GM18870 (cell line): ENCODE measurements around the gene CTU2.
A peak's percentile ranks its signal among the peaks of the same experiment; 100 is the strongest.
"Not testable (repeated sequence)": the region's sequence is repeated elsewhere in the genome, so short reads cannot be mapped to it uniquely, and the experiment has no call there.

Source experiments
- ATAC-seq: cut with Tn5 transposase; IDR thresholded peaks from one replicate; pipeline ENCODE4 v1.9.1; 2021; ENCODE audit warnings: moderate library complexity; ENCODE audit not compliant: unreplicated experiment

CTU2 gene

GRCh38 chr16:88706229-88706964, at the start of gene CTU2, which contains the start of gene RNF166:
CTU2 (plus strand) TSS chr16:88706503; CDS start chr16:88706531, 28 bp downstream.
RNF166 (minus strand) TSS chr16:88706408; CDS start chr16:88706325, 83 bp downstream.
- no peak for ATAC-seq

GRCh38 chr16:88657371-88657770, 48.9 kb upstream of the CTU2 start:
- ATAC-seq = no peak

- no peak for ATAC-seq
Observed at GRCh38 chr16:88658714-88659113, 47.6 kb upstream of the CTU2 start.

- no peak for ATAC-seq
Observed at GRCh38 chr16:88659160-88659559, 47.1 kb upstream of the CTU2 start.

- no peak for ATAC-seq
Observed at GRCh38 chr16:88661468-88661867, 44.8 kb upstream of the CTU2 start.

GRCh38 chr16:88662222-88662842, 44.0 kb upstream of the CTU2 start:
- ATAC-seq = no peak

GRCh38 chr16:88662843-88663606, 43.3 kb upstream of the CTU2 start, which contains the start of gene MVD:
MVD (minus strand) TSS chr16:88663091; CDS start chr16:88663080, 11 bp downstream.
- ATAC-seq = peak; percentile 81

GRCh38 chr16:88665148-88665547, 41.2 kb upstream of the CTU2 start:
- no peak for ATAC-seq

GRCh38 chr16:88665570-88665969, 40.7 kb upstream of the CTU2 start:
- ATAC-seq = no peak

- no peak for ATAC-seq
Observed at GRCh38 chr16:88667461-88667860, 38.8 kb upstream of the CTU2 start.

- not testable (repeated sequence) for ATAC-seq
Observed at GRCh38 chr16:88669493-88669892, 36.8 kb upstream of the CTU2 start.

GRCh38 chr16:88669980-88670379, 36.3 kb upstream of the CTU2 start:
- no peak for ATAC-seq

GRCh38 chr16:88671806-88672205, 34.5 kb upstream of the CTU2 start:
- ATAC-seq = no peak

- no peak for ATAC-seq
Observed at GRCh38 chr16:88672776-88673175, 33.5 kb upstream of the CTU2 start.

- ATAC-seq = no peak
Observed at GRCh38 chr16:88673716-88674379, 32.5 kb upstream of the CTU2 start.

- ATAC-seq = no peak
Observed at GRCh38 chr16:88676502-88677242, 29.6 kb upstream of the CTU2 start.

GRCh38 chr16:88677721-88678120, 28.6 kb upstream of the CTU2 start:
- ATAC-seq = no peak

- no peak for ATAC-seq
Observed at GRCh38 chr16:88678224-88678979, 27.9 kb upstream of the CTU2 start.

- no peak for ATAC-seq
Observed at GRCh38 chr16:88680554-88681083, 25.7 kb upstream of the CTU2 start.
